HG03571 (cell line): ENCODE data around the gene PDE6B.
"Not testable (repeated sequence)": the region's sequence is repeated elsewhere in the genome, so short reads cannot be mapped to it uniquely, and the experiment has no call there.

Source experiments
- ATAC-seq: cut with Tn5 transposase; IDR thresholded peaks from one replicate; pipeline ENCODE4 v1.9.1; 2021; ENCODE audit not compliant: unreplicated experiment

The PDE6B gene

GRCh38 chr4:704198-704891, 79.0 kb downstream of the PDE6B start:
- no peak for ATAC-seq

GRCh38 chr4:704971-705277, 79.6 kb downstream of the PDE6B start:
- ATAC-seq: no peak

GRCh38 chr4:705278-706082, 80.1 kb downstream of the PDE6B start, which contains the start of gene PCGF3:
TSS of gene PCGF3 (plus strand) at chr4:705832. CDS start at chr4:733681, 27,849 bp downstream.
- ATAC-seq: peak; percentile 82

GRCh38 chr4:706083-706633, 80.8 kb downstream of the PDE6B start:
- ATAC-seq: not testable (repeated sequence)

GRCh38 chr4:706834-707598, 81.6 kb downstream of the PDE6B start:
- no peak for ATAC-seq

GRCh38 chr4:707929-708630, 82.7 kb downstream of the PDE6B start:
- ATAC-seq: no peak

GRCh38 chr4:708631-708933, 83.2 kb downstream of the PDE6B start:
- ATAC-seq: no peak

- no peak for ATAC-seq
These were observed 84.0 kb downstream of the PDE6B start for GRCh38 chr4:709348-709747.

- ATAC-seq: no peak
These were observed 84.7 kb downstream of the PDE6B start for GRCh38 chr4:710116-710515.

- no peak for ATAC-seq
These were observed 85.5 kb downstream of the PDE6B start for GRCh38 chr4:710916-711315.

GRCh38 chr4:712093-712492, 86.7 kb downstream of the PDE6B start:
- no peak for ATAC-seq

GRCh38 chr4:712916-713632, 87.7 kb downstream of the PDE6B start:
- ATAC-seq: no peak

GRCh38 chr4:714087-714486, 88.7 kb downstream of the PDE6B start:
- no peak for ATAC-seq

- no peak for ATAC-seq
These were observed 92.4 kb downstream of the PDE6B start for GRCh38 chr4:717601-718320.

GRCh38 chr4:718460-718859, 93.1 kb downstream of the PDE6B start:
- ATAC-seq: no peak
